HG03575 (cell line): ENCODE measurements around the gene ATL2.
"Not testable (repeated sequence)": the region's sequence is repeated elsewhere in the genome, so short reads cannot be mapped to it uniquely, and the experiment has no call there.

Source experiments
- ATAC-seq: cut with Tn5 transposase; IDR thresholded peaks from one replicate; pipeline ENCODE4 v1.9.1; 2021; ENCODE audit not compliant: unreplicated experiment, insufficient number of reproducible peaks, low FRiP score; ENCODE audit errors: extremely low read depth

The ATL2 gene

GRCh38 chr2:38394903-38395341, 17.8 kb upstream of the ATL2 start:
- no peak for ATAC-seq

GRCh38 chr2:38394041-38394440, 17.0 kb upstream of the ATL2 start:
- no peak for ATAC-seq

GRCh38 chr2:38390947-38391346, 13.9 kb upstream of the ATL2 start:
- no peak for ATAC-seq

GRCh38 chr2:38387887-38388286, 10.8 kb upstream of the ATL2 start:
- no peak for ATAC-seq

GRCh38 chr2:38386821-38387220, 9.7 kb upstream of the ATL2 start:
- no peak for ATAC-seq

- ATAC-seq: no peak
These were observed 9.3 kb upstream of the ATL2 start for GRCh38 chr2:38386377-38386776.

- ATAC-seq: no peak
These were observed 7.3 kb upstream of the ATL2 start for GRCh38 chr2:38384338-38384737.

- ATAC-seq: not testable (repeated sequence)
These were observed 6.7 kb upstream of the ATL2 start for GRCh38 chr2:38383741-38384140.

- ATAC-seq: no peak
These were observed 4.5 kb upstream of the ATL2 start for GRCh38 chr2:38381381-38382143.

- no peak for ATAC-seq
These were observed 3.5 kb upstream of the ATL2 start for GRCh38 chr2:38380397-38381130.

GRCh38 chr2:38376346-38377049, 575 bp downstream of the ATL2 start:
- no peak for ATAC-seq

- no peak for ATAC-seq
These were observed 1.3 kb downstream of the ATL2 start for GRCh38 chr2:38375696-38376345.

GRCh38 chr2:38374984-38375383, 2.1 kb downstream of the ATL2 start:
- ATAC-seq: no peak

GRCh38 chr2:38371235-38371634, 5.8 kb downstream of the ATL2 start:
- no peak for ATAC-seq

GRCh38 chr2:38370664-38371063, 6.4 kb downstream of the ATL2 start:
- no peak for ATAC-seq

- no peak for ATAC-seq
These were observed 14.8 kb downstream of the ATL2 start for GRCh38 chr2:38362232-38362631.

- ATAC-seq: no peak
These were observed 16.9 kb downstream of the ATL2 start for GRCh38 chr2:38360177-38360576.

- ATAC-seq: no peak
These were observed 23.7 kb downstream of the ATL2 start for GRCh38 chr2:38353402-38353801.

GRCh38 chr2:38352336-38352735, 24.7 kb downstream of the ATL2 start:
- ATAC-seq: no peak
